DMS53 (cell line): ENCODE results near the gene ERAL1.
"Not testable (repeated sequence)": the region's sequence is repeated elsewhere in the genome, so short reads cannot be mapped to it uniquely, and the experiment has no call there.

Source experiments
- DNase-seq: peaks from one replicate; lab custom pipeline; 2025; lab: John Stamatoyannopoulos, UW

The ERAL1 gene

GRCh38 chr17:28854457-28855335, at the start of gene ERAL1:
ERAL1 (plus strand) TSS chr17:28855016; CDS start chr17:28855035, 19 bp downstream.
- peak; percentile 90 for DNase-seq

GRCh38 chr17:28807925-28808634, 46.7 kb upstream of the ERAL1 start:
- peak; percentile 26 for DNase-seq

GRCh38 chr17:28810437-28810836, 44.4 kb upstream of the ERAL1 start:
- no peak for DNase-seq

GRCh38 chr17:28811651-28812090, 43.1 kb upstream of the ERAL1 start:
- DNase-seq, result peak; percentile 40

GRCh38 chr17:28812091-28812747, 42.6 kb upstream of the ERAL1 start:
- DNase-seq, result peak; percentile 97

- DNase-seq, result peak; percentile 86
These were observed 42.0 kb upstream of the ERAL1 start for GRCh38 chr17:28812748-28813377.

GRCh38 chr17:28816540-28816939, 38.3 kb upstream of the ERAL1 start:
- no peak for DNase-seq

GRCh38 chr17:28818819-28819221, 36.0 kb upstream of the ERAL1 start:
- DNase-seq, result no peak

- DNase-seq, result no peak
These were observed 35.2 kb upstream of the ERAL1 start for GRCh38 chr17:28819582-28819981.

- no peak for DNase-seq
These were observed 27.1 kb upstream of the ERAL1 start for GRCh38 chr17:28827672-28828071.

GRCh38 chr17:28828294-28829040, 26.3 kb upstream of the ERAL1 start:
- DNase-seq, result no peak

- DNase-seq, result no peak
These were observed 20.4 kb upstream of the ERAL1 start for GRCh38 chr17:28834420-28834819.

GRCh38 chr17:28836541-28836940, 18.3 kb upstream of the ERAL1 start:
- DNase-seq, result not testable (repeated sequence)

- no peak for DNase-seq
These were observed 15.6 kb upstream of the ERAL1 start for GRCh38 chr17:28839221-28839620.

- peak; percentile 51 for DNase-seq
These were observed 12.9 kb upstream of the ERAL1 start for GRCh38 chr17:28841901-28842281.

GRCh38 chr17:28842282-28843012, 12.4 kb upstream of the ERAL1 start, which contains the start of gene FAM222B:
FAM222B (minus strand) TSS chr17:28842790; CDS start chr17:28766667, 76,123 bp downstream.
- DNase-seq, result peak; percentile 89

GRCh38 chr17:28843816-28844148, 11.0 kb upstream of the ERAL1 start:
- no peak for DNase-seq

- DNase-seq, result no peak
These were observed 8.6 kb upstream of the ERAL1 start for GRCh38 chr17:28846231-28846630.

- not testable (repeated sequence) for DNase-seq
These were observed 8.1 kb upstream of the ERAL1 start for GRCh38 chr17:28846699-28847098.

GRCh38 chr17:28848667-28849066, 6.1 kb upstream of the ERAL1 start:
- peak; percentile 31 for DNase-seq

GRCh38 chr17:28849281-28849680, 5.5 kb upstream of the ERAL1 start:
- no peak for DNase-seq
